ENCODE data around the gene HSPA12B. TPM values are rescaled to one million over a fixed set of nuclear protein-coding genes. Genes with fewer than 3 reads are reported as not detected.
A peak's percentile ranks its signal among the peaks of the same experiment; 100 is the strongest.

The HSPA12B gene
- total and polyA plus RNA-seq, 11 donors: 10.4 to 35.7 (median 14.3) TPM

DNA sequence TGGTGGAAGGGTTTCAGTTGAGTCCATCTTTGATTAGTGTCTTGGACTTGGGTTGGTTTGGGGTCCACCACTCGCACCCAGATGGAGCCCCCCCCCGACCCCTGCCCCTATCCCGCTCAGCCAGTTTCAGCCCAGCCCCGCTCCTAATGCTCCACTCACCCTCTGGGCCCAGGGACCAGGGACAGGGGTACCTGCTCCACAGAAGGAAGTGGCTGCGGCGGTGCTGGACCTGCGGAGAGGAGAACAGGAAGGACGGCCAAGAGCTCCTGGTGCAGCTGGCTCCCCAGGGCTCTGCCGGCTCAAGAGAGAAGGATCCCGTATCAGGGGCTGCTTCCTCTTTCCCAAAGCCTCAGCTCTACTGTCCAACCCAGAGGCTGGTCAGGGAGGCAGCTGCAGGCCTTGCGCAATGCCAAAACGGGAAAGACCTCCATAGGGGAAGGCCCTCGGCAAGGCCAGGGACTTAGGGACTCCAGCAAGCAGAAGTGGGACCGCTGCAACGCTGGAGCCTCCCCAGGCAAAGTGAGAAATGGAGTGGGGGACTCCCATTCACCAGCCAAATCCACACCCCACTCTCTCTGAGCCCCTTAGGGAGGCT is 20.1 kb upstream of the HSPA12B start, which contains the start of gene SIGLEC1:
SIGLEC1 (minus strand) TSS at position 322 of the 595 bp plus-strand sequence. CDS start 5,472 bp downstream, outside the sequence.
- Histone ChIP-seq H3K27ac (peak within 1 kb of the TSS in 1 of 12 donors; percentile 79), H3K4me1 (peaks cover 0 to 40% (median 11%) of the 10 kb centered on the region in 12 donors), H3K27me3 (no peaks in the 10 kb centered on the region), H3K36me3 (no peaks in the 10 kb centered on the region), H3K9me3 (no peaks in the 10 kb centered on the region), H3K4me3 (peak within 1 kb of the TSS in 7 of 12 donors; percentile 15 to 50 (median 25))
- 74 to 88% (median 84%) methylated on average over 14 to 15 of the region's 15 CpGs for WGBS, 4 donors
- TF ChIP-seq, protein P1, sequence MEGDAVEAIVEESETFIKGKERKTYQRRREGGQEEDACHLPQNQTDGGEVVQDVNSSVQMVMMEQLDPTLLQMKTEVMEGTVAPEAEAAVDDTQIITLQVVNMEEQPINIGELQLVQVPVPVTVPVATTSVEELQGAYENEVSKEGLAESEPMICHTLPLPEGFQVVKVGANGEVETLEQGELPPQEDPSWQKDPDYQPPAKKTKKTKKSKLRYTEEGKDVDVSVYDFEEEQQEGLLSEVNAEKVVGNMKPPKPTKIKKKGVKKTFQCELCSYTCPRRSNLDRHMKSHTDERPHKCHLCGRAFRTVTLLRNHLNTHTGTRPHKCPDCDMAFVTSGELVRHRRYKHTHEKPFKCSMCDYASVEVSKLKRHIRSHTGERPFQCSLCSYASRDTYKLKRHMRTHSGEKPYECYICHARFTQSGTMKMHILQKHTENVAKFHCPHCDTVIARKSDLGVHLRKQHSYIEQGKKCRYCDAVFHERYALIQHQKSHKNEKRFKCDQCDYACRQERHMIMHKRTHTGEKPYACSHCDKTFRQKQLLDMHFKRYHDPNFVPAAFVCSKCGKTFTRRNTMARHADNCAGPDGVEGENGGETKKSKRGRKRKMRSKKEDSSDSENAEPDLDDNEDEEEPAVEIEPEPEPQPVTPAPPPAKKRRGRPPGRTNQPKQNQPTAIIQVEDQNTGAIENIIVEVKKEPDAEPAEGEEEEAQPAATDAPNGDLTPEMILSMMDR (IDR thresholded peaks at IDR 0.05): no peak
- TF ChIP-seq POLR2A (IDR thresholded peaks at IDR 0.05): no peak
- intact Hi-C loops (cut with DNase I): loop anchor here in 5 of 10 donors (5.0 to 10.0 kb wide), 5 partner anchors 55 to 372 kb away; partner anchors contain the start of gene ADISSP (in 1 of the 5)
- ATAC-seq (peak; percentile 41 to 71 (median 60)), DNase-seq (peak; percentile 66 to 87 (median 74))

- no peak overlapping the region for H3K4me3 ChIP-seq
- peak overlapping the region in 1 of 12 donors; percentile 79 for H3K27ac ChIP-seq
- TF ChIP-seq, protein P1 (IDR thresholded peaks at IDR 0.05): no peak
- TF ChIP-seq POLR2A (IDR thresholded peaks at IDR 0.05): no peak
- H3K9me3 ChIP-seq: no peaks in the 10 kb centered on the region
- peak in 2 of 5 donors; percentile 34 to 54 for DNase-seq
- ATAC-seq: peak in 3 of 4 donors; percentile 17 to 65 (median 36)
- H3K4me1 ChIP-seq: peaks cover 0 to 40% (median 11%) of the 10 kb centered on the region in 12 donors
- WGBS, 4 donors: 71 to 78% (median 75%) methylated on average over 4 of the region's 4 CpGs
- intact Hi-C loops (cut with DNase I): loop anchor here in 5 of 10 donors (5.0 to 10.0 kb wide), 5 partner anchors 53 to 371 kb away; partner anchors contain the start of gene ADISSP (in 1 of the 5)
- H3K27me3 ChIP-seq: no peaks in the 10 kb centered on the region
- H3K36me3 ChIP-seq: no peaks in the 10 kb centered on the region
These were observed 18.4 kb upstream of the HSPA12B start for GRCh38 chr20:3714092-3714491.

DNA sequence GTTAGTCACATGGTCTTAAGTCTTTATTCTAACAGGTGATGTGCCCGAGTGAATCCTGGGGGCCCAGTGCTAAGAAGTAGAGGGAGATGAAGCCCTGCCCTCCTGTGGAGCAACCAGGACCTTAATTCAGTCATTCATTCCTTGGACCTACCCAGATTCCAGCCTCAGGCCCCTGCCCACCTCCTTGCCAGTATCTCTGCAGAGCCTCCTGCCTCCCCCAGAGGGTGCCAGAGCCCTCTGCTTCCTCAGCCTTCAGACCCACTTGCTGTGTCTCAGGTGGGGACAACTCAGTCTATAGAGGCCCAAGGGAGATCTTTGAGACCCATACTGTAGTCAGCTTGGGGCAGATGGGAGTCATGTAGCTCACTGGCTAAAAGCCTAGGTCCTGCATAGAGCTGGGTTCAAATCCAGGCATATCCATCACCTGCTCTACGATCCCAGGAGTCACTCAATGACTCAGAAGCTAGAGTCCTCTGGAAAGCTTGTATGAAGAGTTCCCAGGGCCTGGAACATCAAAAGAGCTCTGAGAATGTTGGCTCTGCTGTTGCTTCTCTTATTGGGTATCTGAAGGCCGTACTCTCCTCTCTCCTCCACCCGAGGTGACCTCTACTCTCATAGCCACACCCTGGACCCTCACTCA is 16.2 kb upstream of the HSPA12B start:
- intact Hi-C loops (cut with DNase I): loop anchor here in 9 of 10 donors (2.0 to 10.0 kb wide), 7 partner anchors 36 to 368 kb away; partner anchors contain the start of genes ADISSP (in 2 of the 9) and MAVS (in 1 of the 9)
- WGBS, 4 donors: 78 to 84% (median 82%) methylated on average over 4 of the region's 4 CpGs
- Histone ChIP-seq H3K36me3 (no peaks in the 10 kb centered on the region), H3K4me3 (no peak overlapping the region), H3K27me3 (peaks cover 0 to 4% (median 0%) of the 10 kb centered on the region in 9 donors), H3K4me1 (peaks cover 0 to 24% (median 0%) of the 10 kb centered on the region in 12 donors), H3K9me3 (no peaks in the 10 kb centered on the region), H3K27ac (no peak overlapping the region)
- peak in 4 of 5 donors; percentile 44 to 70 (median 52) for DNase-seq
- no peak for TF ChIP-seq POLR2A (IDR thresholded peaks at IDR 0.05)
- TF ChIP-seq, protein P1 (IDR thresholded peaks at IDR 0.05): peak; percentile 54 to 84 (median 74)
- ATAC-seq: peak; percentile 59 to 74 (median 67)

DNA sequence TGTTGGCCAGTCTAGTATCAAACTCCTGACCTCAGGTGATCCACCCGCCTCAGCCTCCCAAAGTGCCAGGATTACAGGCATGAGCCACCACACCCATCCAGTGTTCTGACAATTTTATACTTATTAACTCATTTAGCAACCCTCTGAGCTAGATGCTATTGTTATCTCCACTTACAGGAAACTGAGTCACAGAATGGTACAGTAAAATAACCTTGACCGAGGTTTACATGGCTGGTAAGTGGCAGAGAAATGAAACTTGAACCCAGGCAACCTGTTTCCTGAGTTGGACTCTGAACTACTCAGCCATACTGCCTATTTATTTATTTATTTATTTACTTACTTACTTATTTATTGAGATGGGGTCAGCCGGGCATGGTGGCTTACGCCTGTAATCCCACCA is 13.4 kb upstream of the HSPA12B start:
- DNase-seq (peak in 1 of 5 donors; percentile 28), ATAC-seq (no peak)
- Histone ChIP-seq H3K36me3 (no peaks in the 10 kb centered on the region), H3K27me3 (peaks cover 0 to 4% (median 0%) of the 10 kb centered on the region in 9 donors), H3K27ac (no peak overlapping the region), H3K4me3 (no peak overlapping the region), H3K4me1 (peaks cover 0 to 7% (median 0%) of the 10 kb centered on the region in 12 donors), H3K9me3 (no peaks in the 10 kb centered on the region)
- intact Hi-C loops (cut with DNase I): loop anchor here in 8 of 10 donors (5.0 to 10.0 kb wide), 6 partner anchors 33 to 366 kb away; partner anchors contain the start of genes ADISSP (in 2 of the 8) and MAVS (in 1 of the 8)
- WGBS, 4 donors: 87 to 92% (median 90%) methylated on average over 4 of the region's 4 CpGs
- no peak for TF ChIP-seq POLR2A (IDR thresholded peaks at IDR 0.05)
- TF ChIP-seq, protein P1 (IDR thresholded peaks at IDR 0.05): no peak

Data from heart left ventricle (tissue), 16 donors.